Mesodermal cell (in vitro differentiated cells): Measurements from ENCODE around the gene GPR107. TPM values are rescaled to one million over a fixed set of nuclear protein-coding genes. Genes with fewer than 3 reads are reported as not detected.
A peak's percentile ranks its signal among the peaks of the same experiment; 100 is the strongest.
"Not testable (repeated sequence)": the region's sequence is repeated elsewhere in the genome, so short reads cannot be mapped to it uniquely, and the experiment has no call there.

ENCODE experiments used
- H3K27ac ChIP-seq: 2 replicates; pipeline ENCODE4 v1.7.0; 2013; ENCODE audit warnings: mild to moderate bottlenecking, low read depth, low read length, moderate library complexity; ENCODE audit not compliant: severe bottlenecking
- H3K36me3 ChIP-seq: 2 replicates; pipeline ENCODE4 v1.7.1; 2013; ENCODE audit warnings: mild to moderate bottlenecking, low read length, moderate library complexity; ENCODE audit not compliant: control insufficient read depth, insufficient read depth
- H3K4me1 ChIP-seq: one replicate; pipeline ENCODE4 v1.7.1; 2013; ENCODE audit warnings: mild to moderate bottlenecking, low read length; ENCODE audit not compliant: insufficient read depth, control insufficient read depth, poor library complexity, severe bottlenecking
- H3K4me3 ChIP-seq: 2 replicates; pipeline ENCODE4 v1.7.0; 2013; ENCODE audit warnings: low read length, control low read depth, mild to moderate bottlenecking; ENCODE audit not compliant: insufficient read depth, poor library complexity, severe bottlenecking; ENCODE audit errors: extremely low read depth
- H3K9me3 ChIP-seq: 2 replicates; pipeline ENCODE4 v1.7.1; 2013; ENCODE audit warnings: mild to moderate bottlenecking, low read length, moderate library complexity; ENCODE audit not compliant: control insufficient read depth
- WGBS, 2 experiments: methylation state at CpG; one replicate each; pipeline ENCODE4 v1.1.5; 2013; ENCODE audit warnings: missing lambda C conversion rate in 2 of 2; ENCODE audit not compliant: insufficient coverage in 2 of 2; 5-methylcytosine and 5-hydroxymethylcytosine counted together
- polyA plus RNA-seq, 2 experiments: library from polyadenylated mRNA; stranded (reverse); fragments of 50-300 nt; gene quantifications; one replicate each; pipeline ENCODE4 v1.2.3, GENCODE V29; 2013

The GPR107 gene
- 55.6 TPM for polyA plus RNA-seq (2013, experiment 1 of 2)
- 48.0 TPM for polyA plus RNA-seq (2013, experiment 2 of 2)

DNA sequence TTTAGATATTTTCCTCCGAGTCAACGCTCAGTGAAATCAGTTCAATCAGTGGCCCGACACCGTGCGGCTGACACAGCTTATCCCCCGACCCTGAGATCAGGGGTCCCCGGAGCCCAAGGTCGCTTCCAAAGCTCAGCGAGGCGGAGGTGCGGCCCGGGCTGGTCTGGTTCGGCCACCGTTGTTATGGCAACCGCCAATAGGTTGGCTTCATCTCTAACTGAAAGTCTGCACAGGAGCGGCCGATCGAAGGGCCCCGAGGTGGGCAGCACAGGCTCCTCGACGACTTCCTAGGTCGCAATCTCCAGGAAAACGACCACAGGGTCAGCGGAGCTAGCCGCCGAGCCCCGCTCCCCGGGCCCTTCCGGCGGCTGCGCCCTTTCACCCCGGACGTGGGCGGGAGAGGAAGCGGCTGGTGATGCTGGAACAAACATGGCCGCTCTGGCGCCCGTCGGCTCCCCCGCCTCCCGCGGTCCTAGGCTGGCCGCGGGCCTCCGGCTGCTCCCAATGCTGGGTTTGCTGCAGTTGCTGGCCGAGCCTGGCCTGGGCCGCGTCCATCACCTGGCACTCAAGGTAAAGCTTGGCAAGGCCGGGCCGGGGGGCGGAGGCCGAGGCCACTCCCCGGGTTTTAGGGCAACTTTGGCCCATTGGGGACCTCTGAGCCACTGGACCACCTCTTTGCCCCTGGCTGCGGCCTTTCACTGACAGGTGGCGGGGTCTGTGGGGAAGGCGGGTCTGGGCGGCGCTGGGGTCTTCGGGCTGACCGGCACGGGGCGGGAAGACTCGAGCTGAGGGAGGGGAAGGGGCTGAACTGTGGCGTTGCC is at the start of gene GPR107:
Gene GPR107 (plus strand): TSS at position 403 of the 821 bp plus-strand sequence. CDS start 27 bp downstream, at position 430.
- 1% methylated on average over 54 to 62 of the region's 64 CpGs for WGBS, 2 experiments
- Histone ChIP-seq H3K36me3 (peaks cover 15% of the 10 kb centered on the region), H3K9me3 (no peaks in the 10 kb centered on the region), H3K4me1 (peaks cover 3% of the 10 kb centered on the region), H3K27ac (peak within 1 kb of the TSS; percentile 86), H3K4me3 (peak within 1 kb of the TSS; percentile 97)

DNA sequence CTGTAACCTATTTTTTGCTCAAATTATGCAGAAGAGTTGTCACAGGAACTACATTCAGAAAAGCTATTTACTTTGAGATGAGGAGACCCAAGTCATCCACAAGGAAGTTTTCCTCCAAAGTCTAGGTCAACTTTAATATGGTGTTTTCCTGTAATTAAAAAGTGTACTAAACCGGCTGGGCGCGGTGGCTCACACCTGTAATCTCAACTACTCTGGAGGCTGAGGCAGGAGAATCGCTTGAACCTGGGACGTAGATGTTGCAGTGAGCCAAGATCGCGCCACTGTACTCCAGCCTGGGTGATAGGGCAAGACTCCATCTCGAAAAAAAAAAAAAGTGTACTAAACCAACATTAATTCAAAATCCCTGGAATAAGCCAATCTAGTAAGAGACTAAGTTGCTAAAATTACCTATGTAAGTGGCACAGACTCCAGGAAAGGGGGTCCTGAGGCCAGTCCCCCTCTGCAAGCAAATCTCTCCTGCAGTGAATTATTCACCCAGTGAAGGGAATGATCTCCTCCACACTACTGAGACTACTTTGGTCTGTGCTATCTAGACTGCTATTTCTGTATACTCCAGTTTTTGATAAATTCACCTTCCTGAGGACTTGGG is 49.7 kb upstream of the GPR107 start:
- Histone ChIP-seq H3K4me3 (no peak overlapping the region), H3K27ac (no peak overlapping the region), H3K9me3 (no peaks in the 10 kb centered on the region), H3K4me1 (no peaks in the 10 kb centered on the region), H3K36me3 (peaks cover 40% of the 10 kb centered on the region)
- WGBS, 2 experiments, result 72 to 78% methylated on average over 5 of the region's 8 CpGs

DNA sequence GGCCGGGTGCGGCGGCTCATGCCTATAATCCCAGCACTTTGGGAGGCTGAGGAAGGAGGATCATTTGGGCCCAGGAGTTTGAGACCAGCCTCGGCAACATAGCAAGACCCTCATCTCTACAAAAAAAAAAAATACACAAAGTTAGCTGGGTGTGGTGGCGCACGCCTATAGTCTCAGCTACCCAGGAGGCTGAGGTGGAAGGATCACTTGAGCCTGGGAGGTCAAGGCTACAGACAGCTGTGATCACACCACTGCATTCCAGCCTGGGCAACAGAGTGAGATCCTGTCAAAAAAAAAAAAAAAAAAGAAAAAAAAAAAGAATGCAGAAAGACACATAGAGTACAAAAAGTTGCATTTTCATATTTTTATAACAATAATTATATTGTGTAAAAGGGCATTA is 46.8 kb upstream of the GPR107 start:
- H3K27ac ChIP-seq, H3K9me3 ChIP-seq, H3K4me1 ChIP-seq, H3K4me3 ChIP-seq: not testable (repeated sequence)
- H3K36me3 ChIP-seq, result peaks cover 24% of the 10 kb centered on the region
- WGBS, 2 experiments, result 92 to 100% methylated on average over 3 to 5 of the region's 6 CpGs

DNA sequence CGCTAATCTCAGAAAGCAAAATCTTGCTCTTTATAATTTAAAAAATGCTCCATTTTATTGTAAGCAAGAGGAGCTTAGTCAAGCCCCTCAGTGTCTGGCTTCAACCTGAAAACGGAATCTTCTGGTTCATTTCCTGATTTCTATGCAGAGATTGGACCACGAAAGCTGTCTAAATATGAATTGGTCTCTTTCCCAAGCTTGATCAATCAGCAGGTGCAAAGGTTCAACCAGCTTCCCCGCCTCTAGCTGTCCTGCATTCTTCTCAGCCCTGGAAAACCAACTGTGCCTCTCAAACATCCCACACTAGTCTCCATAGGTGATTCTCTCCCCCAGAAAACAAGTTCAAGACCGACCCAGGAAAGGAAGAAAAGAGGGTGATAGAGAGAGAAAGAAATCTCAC is 45.2 kb upstream of the GPR107 start:
- H3K4me1 ChIP-seq, result no peaks in the 10 kb centered on the region
- H3K4me3 ChIP-seq, result no peak overlapping the region
- 94 to 97% methylated on average over 2 to 3 of the region's 5 CpGs for WGBS, 2 experiments
- H3K36me3 ChIP-seq, result peaks cover 15% of the 10 kb centered on the region
- no peak overlapping the region for H3K27ac ChIP-seq
- no peaks in the 10 kb centered on the region for H3K9me3 ChIP-seq

DNA sequence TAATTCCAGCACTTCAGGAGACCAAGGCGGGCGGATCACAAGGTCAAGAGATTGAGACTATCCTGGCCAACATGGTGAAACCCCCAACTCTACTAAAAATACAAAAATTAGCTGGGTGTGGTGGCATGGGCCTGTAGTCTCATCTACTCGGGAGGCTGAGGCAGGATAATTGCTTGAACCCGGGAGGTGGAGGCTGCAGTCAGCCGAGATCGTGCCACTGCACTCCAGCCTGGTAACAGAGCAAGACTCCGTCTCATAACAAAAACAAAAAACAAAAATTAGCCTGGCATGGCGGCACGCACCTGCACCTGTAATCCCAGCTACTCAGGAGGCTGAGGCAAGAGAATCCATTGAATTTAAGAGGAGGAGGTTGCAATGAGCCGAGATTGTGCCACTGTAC is 44.2 kb upstream of the GPR107 start:
- H3K27ac ChIP-seq, H3K4me3 ChIP-seq, H3K9me3 ChIP-seq, H3K4me1 ChIP-seq: not testable (repeated sequence)
- peaks cover 11% of the 10 kb centered on the region for H3K36me3 ChIP-seq
- 88 to 100% methylated on average over 3 to 6 of the region's 10 CpGs for WGBS, 2 experiments

DNA sequence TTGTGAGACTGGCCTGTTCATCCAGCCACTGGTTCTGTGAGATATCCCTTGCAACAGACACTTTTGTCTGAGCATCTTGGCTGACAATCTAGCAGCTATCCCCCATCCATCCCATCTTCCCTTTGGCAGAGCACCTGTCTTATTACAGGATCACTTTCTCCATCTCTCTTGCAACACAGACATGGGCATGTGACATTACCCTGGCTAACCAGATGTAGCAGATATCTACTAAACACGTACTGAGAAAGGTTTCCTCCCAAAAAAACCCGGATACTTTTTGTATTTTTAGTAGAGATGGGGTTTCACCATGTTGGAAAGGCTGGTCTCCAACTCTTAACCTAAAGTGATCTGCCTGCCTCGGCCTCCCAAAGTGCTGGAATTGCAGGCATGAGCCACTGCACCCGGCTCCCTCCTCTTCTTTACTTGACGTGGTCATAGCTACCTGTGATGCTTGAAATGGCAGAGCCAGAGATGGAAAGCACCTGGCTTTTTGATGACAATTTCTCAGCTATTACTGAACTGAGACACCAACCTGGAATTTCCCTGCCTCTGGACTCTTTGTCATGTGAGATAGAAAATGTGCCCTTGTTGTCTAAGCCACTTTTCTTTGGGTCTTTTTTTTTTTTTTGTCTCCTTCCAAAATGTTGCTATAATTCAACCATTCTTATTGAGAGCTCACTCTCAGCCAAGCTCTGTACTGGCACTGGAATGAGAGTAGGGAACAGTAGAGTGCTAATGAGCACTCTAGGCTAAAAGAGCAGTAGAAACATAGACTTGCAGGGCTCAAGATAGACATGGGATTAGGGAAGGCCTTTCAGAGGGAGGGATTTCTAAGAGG is 43.3 kb upstream of the GPR107 start:
- Histone ChIP-seq H3K36me3 (peaks cover 11% of the 10 kb centered on the region), H3K4me1 (no peaks in the 10 kb centered on the region), H3K9me3 (no peaks in the 10 kb centered on the region), H3K4me3 (no peak overlapping the region), H3K27ac (no peak overlapping the region)
- WGBS, 2 experiments, result 97 to 100% methylated on average over 3 of the region's 5 CpGs

DNA sequence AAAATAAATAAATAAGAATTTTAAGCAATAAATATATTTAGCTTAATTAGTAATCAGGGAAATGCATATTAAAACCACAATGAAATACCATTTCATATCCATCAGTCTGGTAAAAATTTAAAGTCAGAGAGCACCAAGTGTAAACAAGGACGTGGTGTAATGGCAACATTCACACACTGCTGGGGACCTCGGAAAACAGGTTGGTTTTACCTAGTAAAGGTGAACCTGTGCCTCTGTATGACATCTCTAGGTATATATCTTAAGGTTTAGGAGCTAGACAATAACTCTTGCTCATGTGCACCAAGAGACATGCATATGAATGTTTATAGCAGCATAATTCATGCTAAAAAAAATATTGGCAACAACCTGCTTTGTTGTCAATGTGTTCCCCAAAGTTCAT is 40.4 kb upstream of the GPR107 start:
- peaks cover 17% of the 10 kb centered on the region for H3K36me3 ChIP-seq
- H3K9me3 ChIP-seq, result no peaks in the 10 kb centered on the region
- 93 to 100% methylated on average over 2 of the region's 2 CpGs for WGBS, 2 experiments
- no peak overlapping the region for H3K27ac ChIP-seq
- H3K4me3 ChIP-seq, result no peak overlapping the region
- no peaks in the 10 kb centered on the region for H3K4me1 ChIP-seq

DNA sequence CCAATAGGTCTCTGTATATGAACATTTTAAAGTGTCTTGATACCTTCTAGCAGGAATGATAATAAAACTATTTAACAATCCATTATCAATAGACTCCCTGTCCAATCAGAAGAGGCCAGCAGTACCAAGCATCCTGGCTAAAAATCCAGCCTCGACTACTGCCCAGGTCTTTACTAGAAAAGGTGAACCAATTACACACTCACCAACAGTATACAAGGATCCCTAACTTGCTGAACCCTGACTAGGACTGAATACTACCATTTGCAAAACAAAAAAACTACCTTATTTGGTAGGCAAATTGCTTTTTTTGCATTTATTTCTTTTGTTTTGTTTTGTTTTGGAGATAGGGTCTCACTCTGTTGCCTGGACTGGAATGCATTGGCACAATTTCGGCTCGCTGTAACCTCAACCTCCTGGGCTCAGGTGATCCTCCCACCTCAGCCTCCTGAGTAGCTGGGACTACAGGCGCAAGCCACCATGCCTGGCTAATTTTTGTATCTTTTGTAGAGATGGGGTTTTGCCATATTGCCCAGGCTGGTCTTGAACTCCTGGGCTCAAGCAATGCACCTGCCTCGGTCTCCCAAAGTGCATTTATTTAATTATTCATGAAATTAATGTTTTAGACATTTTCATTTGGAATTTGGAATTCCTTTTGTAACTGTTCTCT is 38.2 kb upstream of the GPR107 start:
- no peak overlapping the region for H3K4me3 ChIP-seq
- peaks cover 17% of the 10 kb centered on the region for H3K36me3 ChIP-seq
- no peak overlapping the region for H3K27ac ChIP-seq
- WGBS, 2 experiments, result 100% methylated on average over 3 of the region's 5 CpGs
- H3K9me3 ChIP-seq, result no peaks in the 10 kb centered on the region
- H3K4me1 ChIP-seq, result no peaks in the 10 kb centered on the region

DNA sequence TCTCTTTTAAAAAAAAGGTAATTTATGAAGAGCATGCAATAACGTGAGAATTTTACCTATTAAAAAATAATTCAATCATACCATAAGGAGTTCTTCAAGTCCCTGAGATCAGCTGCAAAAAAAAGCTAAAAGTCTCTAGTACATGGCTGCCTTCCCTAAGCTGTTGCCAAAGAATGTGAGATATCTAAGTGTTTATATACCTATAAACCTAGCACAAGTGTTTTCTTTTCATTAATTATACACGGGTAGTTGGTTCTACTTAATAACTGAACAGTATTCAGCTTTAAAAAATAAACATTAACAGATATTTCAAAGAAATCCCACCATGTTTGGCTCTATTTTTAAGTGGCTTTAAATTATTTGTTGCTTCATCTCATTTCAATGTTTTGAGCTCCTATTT is 36.6 kb upstream of the GPR107 start:
- H3K4me1 ChIP-seq, result no peaks in the 10 kb centered on the region
- peaks cover 17% of the 10 kb centered on the region for H3K36me3 ChIP-seq
- no peaks in the 10 kb centered on the region for H3K9me3 ChIP-seq
- WGBS, 2 experiments, result no CpG with 5 or more reads among the region's 2 CpGs
- no peak overlapping the region for H3K27ac ChIP-seq
- no peak overlapping the region for H3K4me3 ChIP-seq

DNA sequence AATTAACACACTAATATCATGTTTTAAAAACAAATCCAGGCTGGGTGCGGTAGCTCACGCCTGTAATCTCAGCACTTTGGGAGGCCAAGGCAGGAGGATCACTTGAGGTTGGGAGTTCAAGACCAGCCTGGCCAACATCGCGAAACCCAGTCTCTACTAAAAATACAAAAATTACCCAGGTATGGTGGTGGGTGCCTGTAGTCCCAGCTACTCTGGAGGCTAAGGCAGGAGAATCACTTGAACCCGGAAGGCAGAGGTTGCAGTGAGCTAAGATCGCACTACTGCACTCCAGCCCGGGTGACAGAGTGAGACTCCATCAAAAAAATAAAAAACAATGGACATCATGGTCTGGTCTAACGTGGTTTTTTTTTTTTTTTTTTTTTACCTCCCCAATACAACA is 36.2 kb upstream of the GPR107 start:
- H3K9me3 ChIP-seq, H3K4me1 ChIP-seq, H3K27ac ChIP-seq, H3K4me3 ChIP-seq: not testable (repeated sequence)
- peaks cover 17% of the 10 kb centered on the region for H3K36me3 ChIP-seq
- WGBS, 2 experiments, result 100% methylated on average over 3 of the region's 8 CpGs
